Medulla oblongata (tissue), 1 donor: ENCODE measurements around the gene PRKAG1.

Experiments used
- DNase-seq: peaks from one replicate; pipeline ENCODE4 v3.0.0-alpha.2; 2015; ENCODE audit errors: extremely low spot score

Gene PRKAG1

DNA sequence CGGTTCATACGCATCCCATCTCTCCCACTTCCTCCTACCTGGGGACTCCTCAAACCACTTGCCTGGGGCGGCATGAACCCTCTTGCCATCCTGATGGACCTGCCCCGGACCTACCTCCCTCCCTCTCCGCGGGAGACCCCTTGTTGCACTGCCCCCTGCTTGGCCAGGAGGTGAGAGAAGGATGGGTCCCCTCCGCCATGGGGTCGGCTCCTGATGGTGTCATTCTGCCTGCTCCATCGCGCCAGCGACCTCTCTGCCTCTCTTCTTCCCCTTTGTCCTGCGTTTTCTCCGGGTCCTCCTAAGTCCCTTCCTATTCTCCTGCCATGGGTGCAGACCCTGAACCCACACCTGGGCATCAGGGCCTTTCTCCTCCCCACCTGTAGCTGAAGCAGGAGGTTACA, 36.8 kb downstream of the PRKAG1 start:
- no peak for DNase-seq

GRCh38 chr12:48980953-48981756, 37.4 kb downstream of the PRKAG1 start:
- DNase-seq: no peak

GRCh38 chr12:48980389-48980952, 38.1 kb downstream of the PRKAG1 start:
- DNase-seq: no peak

GRCh38 chr12:48979602-48980388, 38.8 kb downstream of the PRKAG1 start:
- DNase-seq: no peak

DNA sequence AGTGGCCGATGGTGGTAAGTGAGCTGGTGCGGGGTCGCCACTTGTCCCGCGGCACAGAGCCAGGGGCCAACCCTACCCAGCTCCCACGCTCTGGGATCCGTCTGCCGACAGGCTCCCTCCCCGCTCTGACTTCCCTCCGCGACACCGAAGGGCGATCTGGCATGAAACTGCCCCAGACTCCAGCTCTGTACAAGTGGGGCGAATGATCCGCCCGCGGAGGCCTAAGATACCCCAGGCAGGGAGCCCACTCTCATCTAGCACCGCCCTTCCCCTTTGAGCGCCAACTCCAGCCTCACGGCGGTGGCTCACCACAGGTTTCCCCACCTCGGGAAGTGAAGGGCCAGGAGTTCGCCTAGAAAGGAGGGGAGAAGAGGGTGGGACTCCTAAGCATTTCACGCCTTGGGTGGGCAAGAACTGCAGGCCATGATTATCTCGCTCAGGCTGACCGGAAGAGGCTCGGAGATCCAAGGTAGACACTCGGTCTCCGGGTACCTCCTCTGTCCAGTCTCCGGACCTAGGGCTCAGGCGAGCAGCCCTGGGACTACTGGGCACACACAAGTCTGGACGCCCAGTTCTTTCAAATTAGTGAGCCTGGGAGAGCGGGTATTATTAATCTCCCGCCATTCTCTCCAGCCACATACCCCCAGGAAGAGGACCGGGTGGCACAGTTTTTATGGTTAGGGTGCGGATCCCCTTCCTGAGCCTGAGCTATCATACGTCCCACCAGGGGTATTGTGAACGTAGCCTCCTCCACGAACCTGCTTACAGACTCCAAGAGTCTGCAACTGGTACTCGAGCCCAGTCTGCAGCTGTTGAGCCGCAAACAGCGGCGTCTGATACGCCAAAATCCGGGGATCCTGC, 39.6 kb downstream of the PRKAG1 start:
- DNase-seq: no peak

GRCh38 chr12:48978291-48978740, 40.3 kb downstream of the PRKAG1 start, which contains the start of gene WNT1:
WNT1 (plus strand) TSS chr12:48978322; CDS start chr12:48978651, 329 bp downstream.
- DNase-seq: no peak

GRCh38 chr12:48977290-48978281, 41.0 kb downstream of the PRKAG1 start:
- no peak for DNase-seq

- no peak for DNase-seq
Observed at GRCh38 chr12:48973941-48974673, 44.5 kb downstream of the PRKAG1 start.

GRCh38 chr12:48973531-48973930, 45.0 kb downstream of the PRKAG1 start:
- no peak for DNase-seq

DNA sequence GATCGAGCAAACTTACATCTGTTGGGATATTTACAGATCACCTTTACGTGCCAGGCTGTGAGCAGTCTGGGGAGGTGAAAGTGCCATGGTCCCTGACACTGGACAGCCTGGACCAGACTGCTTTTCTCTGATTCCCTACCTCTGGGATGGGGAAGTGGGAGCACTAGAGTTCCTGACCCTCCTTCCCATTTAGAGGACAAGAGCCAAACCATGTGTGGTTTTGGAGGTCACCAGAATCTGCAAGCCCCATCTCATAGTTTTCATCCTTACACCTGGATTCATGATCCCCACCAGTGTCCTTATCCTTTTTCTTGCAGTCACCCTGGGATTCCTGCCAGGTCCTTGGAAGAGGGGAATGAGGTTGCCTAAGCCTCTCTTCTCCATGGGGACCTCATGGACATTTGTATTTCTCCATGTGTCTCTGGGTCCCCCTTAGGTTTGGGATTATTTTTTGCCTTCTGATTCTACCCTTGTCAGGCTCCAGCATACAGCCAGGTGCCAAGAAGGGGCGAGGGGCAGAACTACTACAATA, 45.6 kb downstream of the PRKAG1 start:
- no peak for DNase-seq

DNA sequence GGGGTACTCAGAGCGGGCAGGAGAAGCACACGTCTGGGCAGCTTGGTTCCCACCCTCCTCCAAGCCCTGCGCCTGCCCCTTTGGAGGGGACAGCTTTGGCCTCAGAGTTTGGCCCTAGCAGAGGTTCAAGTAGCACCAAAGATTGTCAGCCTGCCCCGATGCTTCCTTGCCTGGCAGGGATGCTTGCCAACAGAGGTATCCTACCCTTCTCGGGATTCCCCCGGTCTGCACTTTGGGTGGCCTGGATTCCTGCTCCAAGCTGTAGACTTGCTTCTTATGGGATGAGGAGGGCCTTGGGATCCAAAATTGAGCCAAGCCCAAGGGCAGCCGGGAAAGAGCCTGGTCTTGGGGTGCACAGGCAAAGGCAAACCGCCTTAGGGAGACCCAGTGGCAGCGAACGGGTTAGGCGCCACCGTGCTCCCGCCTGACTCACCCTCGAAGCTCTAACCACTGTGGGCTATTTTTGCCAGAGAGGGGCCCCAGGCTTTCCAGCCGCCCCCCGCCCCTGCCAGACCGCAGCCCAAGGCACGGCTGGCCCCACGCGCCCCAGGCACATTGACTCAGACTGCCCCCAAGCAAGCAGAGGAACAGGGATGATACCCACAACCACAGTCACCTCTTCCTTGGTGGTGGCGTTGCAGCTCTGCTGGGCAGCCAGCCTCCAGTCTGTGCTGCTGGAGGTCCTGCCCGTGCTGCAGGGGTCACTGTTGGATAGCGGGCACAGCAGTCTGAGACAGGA, 46.2 kb downstream of the PRKAG1 start:
- DNase-seq: no peak

- no peak for DNase-seq
Observed at GRCh38 chr12:48970702-48971334, 47.8 kb downstream of the PRKAG1 start.

GRCh38 chr12:48969833-48970701, 48.5 kb downstream of the PRKAG1 start:
- DNase-seq: no peak

DNA sequence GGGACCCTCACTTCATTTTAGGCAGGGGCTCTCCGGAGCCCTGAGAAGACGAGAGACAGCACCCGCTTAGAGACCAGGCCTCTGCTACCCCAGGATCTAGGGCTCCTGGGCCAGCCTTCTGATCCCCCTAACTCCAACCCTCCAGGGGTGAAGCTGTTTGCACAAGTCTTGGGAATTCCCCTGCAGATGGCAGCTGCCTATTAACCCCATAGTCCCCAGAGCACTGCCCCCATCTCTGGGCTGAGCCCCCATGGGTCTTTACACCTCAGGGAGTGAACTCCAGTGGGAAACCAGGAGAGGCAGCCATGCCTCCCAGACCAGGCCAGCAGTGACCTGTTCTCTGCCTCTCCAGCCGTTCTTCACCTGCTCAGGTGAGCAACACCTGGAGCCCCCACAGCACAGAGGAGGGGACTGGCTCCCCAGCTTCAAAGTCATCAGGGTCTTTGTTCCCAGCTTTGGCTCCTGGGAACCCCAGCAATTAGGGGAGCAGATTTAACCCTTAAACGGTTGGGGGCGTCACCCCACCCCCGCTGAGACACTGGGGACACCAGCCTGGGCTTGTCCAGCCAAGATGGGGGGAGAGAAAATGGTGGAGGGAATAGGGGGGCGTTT, 49.3 kb downstream of the PRKAG1 start:
- no peak for DNase-seq

DNA sequence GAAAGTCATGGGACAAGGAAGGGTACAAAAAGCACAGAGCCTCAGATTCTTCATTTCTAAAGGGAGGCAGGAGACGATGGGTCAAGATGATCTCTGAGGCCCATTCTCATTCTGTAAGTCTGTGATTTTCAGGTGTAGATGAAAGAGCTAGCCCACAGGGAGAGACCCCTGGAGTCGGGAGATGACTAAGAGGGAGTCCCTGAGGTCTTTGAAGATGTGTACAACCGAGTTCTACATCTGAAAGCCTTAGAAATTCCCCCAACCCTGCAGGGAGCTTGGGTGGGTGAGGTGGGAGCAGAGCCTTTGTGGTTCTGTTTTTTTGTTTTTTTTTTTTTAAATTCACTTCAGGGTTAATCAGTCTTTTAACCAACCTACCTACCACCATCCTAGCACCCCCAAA, 50.1 kb downstream of the PRKAG1 start:
- DNase-seq: no peak

DNA sequence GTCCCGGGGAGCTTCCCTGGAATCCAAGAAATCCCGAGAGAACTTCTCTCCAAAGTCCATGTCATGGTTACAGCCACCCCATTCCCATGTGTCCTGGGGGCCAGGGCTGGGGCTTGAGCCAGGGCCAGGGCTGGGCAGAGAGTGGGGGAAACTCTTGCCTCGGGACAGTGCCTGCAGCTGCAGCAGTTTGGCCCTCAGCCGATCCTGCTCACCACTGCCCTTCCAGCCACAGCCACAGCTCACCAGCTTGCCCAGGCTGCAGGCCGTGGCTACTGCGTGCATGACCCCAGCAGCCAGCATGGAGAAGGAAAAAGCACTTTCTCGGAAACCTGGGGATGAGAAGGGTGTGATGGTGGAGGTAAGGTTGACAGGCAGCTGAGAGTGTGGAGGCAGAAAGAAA, 50.6 kb downstream of the PRKAG1 start:
- no peak for DNase-seq
